Ectodermal cell (in vitro differentiated cells): Measurements from ENCODE around the gene CNNM1.

Source experiments
- H3K27ac ChIP-seq: 2 replicates; pipeline ENCODE4 v1.7.0; 2013; ENCODE audit warnings: mild to moderate bottlenecking, low read depth, low read length; ENCODE audit not compliant: insufficient read depth, poor library complexity, severe bottlenecking
- H3K27me3 ChIP-seq: 2 replicates; pipeline ENCODE4 v1.7.0; 2013; ENCODE audit warnings: mild to moderate bottlenecking, low read length; ENCODE audit not compliant: insufficient read depth, control insufficient read depth, poor library complexity, severe bottlenecking
- H3K36me3 ChIP-seq: one replicate; pipeline ENCODE4 v1.7.0; 2013; ENCODE audit warnings: low read length; ENCODE audit not compliant: control insufficient read depth, insufficient read depth
- H3K4me1 ChIP-seq: one replicate; pipeline ENCODE4 v1.7.0; 2013; ENCODE audit warnings: low read length; ENCODE audit not compliant: control insufficient read depth, insufficient read depth
- H3K4me3 ChIP-seq: 2 replicates; pipeline ENCODE4 v1.7.0; 2013; ENCODE audit warnings: low read depth, low read length, control low read depth; ENCODE audit not compliant: insufficient read depth
- H3K9me3 ChIP-seq: 2 replicates; pipeline ENCODE4 v1.7.0; 2013; ENCODE audit warnings: mild to moderate bottlenecking, low read length, moderate library complexity; ENCODE audit not compliant: control insufficient read depth
- WGBS, 2 experiments: methylation state at CpG; one replicate each; pipeline ENCODE4 v1.1.7; 2013; ENCODE audit warnings: missing lambda C conversion rate in 2 of 2; 5-methylcytosine and 5-hydroxymethylcytosine counted together

Gene CNNM1

DNA sequence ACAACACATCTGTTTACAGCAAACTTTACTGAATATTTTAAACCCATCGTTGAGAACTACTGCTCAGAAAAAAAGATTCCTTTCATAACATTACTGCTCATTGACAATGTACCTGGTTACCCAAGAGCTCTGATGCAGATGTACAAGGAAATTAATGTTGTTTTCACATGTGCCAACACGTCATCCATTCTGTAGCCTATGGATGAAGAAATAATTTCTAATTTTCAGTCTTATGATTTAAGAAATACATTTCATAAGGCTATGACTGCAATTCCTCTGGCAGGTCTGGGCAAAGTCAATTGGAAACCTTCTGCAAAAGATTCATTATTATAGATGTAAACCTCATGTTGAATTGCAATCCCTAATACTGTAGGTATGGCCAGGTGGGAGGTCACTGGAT lies 16.7 kb upstream of the CNNM1 start:
- Histone ChIP-seq H3K9me3 (peaks cover 2% of the 10 kb centered on the region), H3K27me3 (no peaks in the 10 kb centered on the region), H3K36me3 (no peaks in the 10 kb centered on the region), H3K4me3 (no peak overlapping the region), H3K4me1 (no peaks in the 10 kb centered on the region), H3K27ac (no peak overlapping the region)
- 97% methylated on average over 2 of the region's 2 CpGs for WGBS, 2 experiments

DNA sequence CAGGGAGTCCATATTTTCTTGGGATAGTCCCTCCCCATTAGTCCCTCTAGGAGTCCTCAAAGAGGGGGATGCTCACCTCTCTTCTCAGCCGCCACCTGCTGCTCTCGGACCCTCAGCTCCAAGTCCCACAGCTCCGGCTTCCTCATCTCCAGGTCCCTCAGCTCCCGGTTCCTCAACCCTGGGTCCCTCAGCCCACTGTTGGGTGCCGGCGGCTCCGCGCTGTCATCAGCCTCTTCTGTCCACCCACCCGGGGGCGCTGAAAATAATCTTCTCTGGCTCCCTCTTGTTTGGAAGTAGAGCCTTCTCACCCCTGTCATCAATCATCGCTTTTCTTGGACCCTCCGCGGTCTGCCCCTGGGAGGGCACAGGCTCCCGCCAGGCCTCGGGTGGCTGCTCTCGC lies 13.3 kb upstream of the CNNM1 start:
- H3K27me3 ChIP-seq: no peaks in the 10 kb centered on the region
- no peak overlapping the region for H3K4me3 ChIP-seq
- no peaks in the 10 kb centered on the region for H3K4me1 ChIP-seq
- no peaks in the 10 kb centered on the region for H3K9me3 ChIP-seq
- no peak overlapping the region for H3K27ac ChIP-seq
- no peaks in the 10 kb centered on the region for H3K36me3 ChIP-seq
- WGBS, 2 experiments: 95 to 97% methylated on average over 16 of the region's 16 CpGs

- H3K9me3 ChIP-seq: no peaks in the 10 kb centered on the region
- H3K4me3 ChIP-seq: no peak overlapping the region
- WGBS, 2 experiments: 94 to 96% methylated on average over 16 to 17 of the region's 17 CpGs
- no peaks in the 10 kb centered on the region for H3K36me3 ChIP-seq
- H3K4me1 ChIP-seq: no peaks in the 10 kb centered on the region
- H3K27me3 ChIP-seq: no peaks in the 10 kb centered on the region
- no peak overlapping the region for H3K27ac ChIP-seq
These were observed 12.8 kb upstream of the CNNM1 start for GRCh38 chr10:99316374-99316773.

GRCh38 chr10:99318048-99318447 lies 11.1 kb upstream of the CNNM1 start:
- no peaks in the 10 kb centered on the region for H3K9me3 ChIP-seq
- 81 to 100% methylated on average over 2 to 3 of the region's 3 CpGs for WGBS, 2 experiments
- no peak overlapping the region for H3K27ac ChIP-seq
- H3K36me3 ChIP-seq: no peaks in the 10 kb centered on the region
- H3K4me3 ChIP-seq: no peak overlapping the region
- H3K4me1 ChIP-seq: no peaks in the 10 kb centered on the region
- no peaks in the 10 kb centered on the region for H3K27me3 ChIP-seq

GRCh38 chr10:99318475-99318874 lies 10.7 kb upstream of the CNNM1 start:
- Histone ChIP-seq H3K4me1 (no peaks in the 10 kb centered on the region), H3K4me3 (no peak overlapping the region), H3K36me3 (no peaks in the 10 kb centered on the region), H3K27me3 (no peaks in the 10 kb centered on the region), H3K9me3 (no peaks in the 10 kb centered on the region), H3K27ac (no peak overlapping the region)
- WGBS, 2 experiments: 93 to 100% methylated on average over 2 of the region's 2 CpGs

GRCh38 chr10:99325281-99325680 lies 3.9 kb upstream of the CNNM1 start:
- H3K27me3 ChIP-seq: peaks cover 21% of the 10 kb centered on the region
- WGBS, 2 experiments: 73% methylated on average over 1 of the region's 1 CpG; no CpG with 5 or more reads in 1 of the 2 experiments
- H3K9me3 ChIP-seq: no peaks in the 10 kb centered on the region
- H3K4me3 ChIP-seq: no peak overlapping the region
- no peaks in the 10 kb centered on the region for H3K36me3 ChIP-seq
- H3K27ac ChIP-seq: no peak overlapping the region
- no peaks in the 10 kb centered on the region for H3K4me1 ChIP-seq

DNA sequence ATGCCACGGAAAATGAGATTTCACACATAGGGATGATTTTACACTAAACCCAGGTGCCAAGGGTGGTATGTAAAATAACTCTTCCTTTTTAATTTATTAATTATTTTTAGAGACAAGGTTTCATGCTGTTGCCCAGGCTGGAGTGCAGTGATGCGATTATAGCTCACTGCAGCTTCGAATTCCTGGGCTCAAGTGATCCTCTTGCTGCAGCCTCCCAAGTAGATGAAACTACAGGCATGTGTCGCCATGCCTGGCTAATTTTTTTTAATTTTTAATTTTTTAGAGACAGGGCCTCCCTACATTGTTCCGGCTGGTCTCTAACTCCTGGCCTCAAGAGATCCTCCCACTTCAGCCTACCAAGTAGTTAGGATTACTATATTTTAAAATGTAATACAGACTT lies 2.3 kb upstream of the CNNM1 start:
- Histone ChIP-seq H3K36me3 (no peaks in the 10 kb centered on the region), H3K27ac (no peak overlapping the region), H3K9me3 (no peaks in the 10 kb centered on the region), H3K4me1 (no peaks in the 10 kb centered on the region), H3K4me3 (no peak overlapping the region), H3K27me3 (peaks cover 37% of the 10 kb centered on the region)
- 88 to 89% methylated on average over 4 of the region's 5 CpGs for WGBS, 2 experiments

DNA sequence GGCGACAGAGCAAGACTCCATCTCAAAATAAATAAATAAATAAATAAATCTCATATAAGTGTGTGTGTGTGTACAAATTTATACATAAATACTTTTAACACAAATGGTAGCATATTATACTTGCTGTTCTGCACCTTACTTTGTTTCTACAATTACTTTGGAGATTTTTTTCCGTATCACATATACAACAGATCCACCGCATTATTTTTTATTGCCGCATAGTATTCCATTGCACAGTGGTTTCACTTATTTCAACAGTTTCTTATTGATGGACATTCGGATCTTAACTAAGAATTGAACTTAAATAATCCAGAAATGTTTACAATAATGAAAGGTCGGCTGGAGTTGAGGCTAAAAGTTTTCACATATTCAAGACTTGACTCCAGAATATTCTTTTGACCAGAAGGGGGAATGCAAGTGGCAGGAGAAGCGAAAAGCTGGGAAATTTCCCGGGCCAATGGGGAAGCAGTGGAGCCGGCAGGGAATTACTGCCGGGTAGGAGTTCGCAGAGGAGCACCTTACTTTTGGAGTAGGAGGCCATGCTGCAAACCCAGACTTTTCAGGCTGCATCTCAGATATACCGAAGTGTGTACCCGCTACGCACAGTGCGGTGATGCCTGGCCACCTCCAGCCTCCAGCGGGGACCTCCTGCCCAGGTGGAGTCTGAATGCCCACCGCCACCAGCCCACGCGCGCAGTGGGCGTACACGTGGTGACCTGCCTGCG lies 415 bp upstream of the CNNM1 start:
- H3K4me3 ChIP-seq: peak overlapping the region; percentile 52
- H3K9me3 ChIP-seq: no peaks in the 10 kb centered on the region
- no peaks in the 10 kb centered on the region for H3K4me1 ChIP-seq
- no peak overlapping the region for H3K27ac ChIP-seq
- WGBS, 2 experiments: 27 to 30% methylated on average over 22 of the region's 23 CpGs
- no peaks in the 10 kb centered on the region for H3K36me3 ChIP-seq
- peaks cover 50% of the 10 kb centered on the region for H3K27me3 ChIP-seq

DNA sequence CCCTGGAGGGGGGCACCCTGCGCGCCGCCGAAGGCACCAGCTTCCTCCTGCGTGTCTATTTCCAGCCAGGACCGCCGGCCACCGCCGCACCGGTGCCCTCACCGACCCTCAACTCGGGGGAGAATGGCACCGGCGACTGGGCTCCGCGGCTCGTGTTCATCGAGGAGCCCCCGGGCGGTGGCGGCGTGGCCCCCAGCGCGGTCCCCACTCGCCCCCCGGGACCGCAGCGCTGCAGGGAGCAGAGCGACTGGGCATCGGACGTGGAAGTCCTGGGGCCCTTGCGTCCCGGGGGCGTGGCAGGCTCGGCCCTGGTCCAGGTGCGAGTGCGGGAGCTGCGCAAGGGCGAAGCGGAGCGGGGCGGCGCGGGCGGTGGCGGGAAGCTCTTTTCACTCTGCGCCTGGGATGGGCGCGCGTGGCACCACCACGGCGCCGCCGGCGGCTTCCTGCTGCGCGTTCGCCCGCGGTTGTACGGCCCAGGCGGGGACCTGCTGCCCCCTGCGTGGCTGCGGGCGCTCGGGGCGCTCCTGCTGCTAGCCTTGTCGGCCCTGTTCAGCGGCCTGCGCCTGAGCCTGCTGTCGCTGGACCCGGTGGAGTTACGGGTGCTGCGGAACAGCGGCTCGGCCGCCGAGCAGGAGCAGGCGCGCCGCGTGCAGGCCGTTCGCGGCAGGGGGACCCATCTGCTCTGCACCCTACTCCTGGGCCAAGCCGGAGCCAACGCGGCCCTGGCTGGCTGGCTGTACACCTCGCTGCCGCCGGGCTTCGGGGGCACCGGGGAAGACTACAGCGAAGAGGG lies 594 bp downstream of the CNNM1 start:
- Histone ChIP-seq H3K36me3 (no peaks in the 10 kb centered on the region), H3K27ac (no peak overlapping the region), H3K4me1 (no peaks in the 10 kb centered on the region), H3K4me3 (peak overlapping the region; percentile 52), H3K27me3 (peaks cover 50% of the 10 kb centered on the region), H3K9me3 (no peaks in the 10 kb centered on the region)
- WGBS, 2 experiments: 1% methylated on average over 94 of the region's 94 CpGs

- H3K27me3 ChIP-seq: peaks cover 50% of the 10 kb centered on the region
- 48 to 51% methylated on average over 45 of the region's 45 CpGs for WGBS, 2 experiments
- no peaks in the 10 kb centered on the region for H3K9me3 ChIP-seq
- H3K4me3 ChIP-seq: peak overlapping the region; percentile 52
- H3K4me1 ChIP-seq: no peaks in the 10 kb centered on the region
- no peaks in the 10 kb centered on the region for H3K36me3 ChIP-seq
- no peak overlapping the region for H3K27ac ChIP-seq
These were observed 1.3 kb downstream of the CNNM1 start for GRCh38 chr10:99330347-99330924.
